HG03175 (cell line): Measurements from ENCODE around the gene SPATS2.
A peak's percentile ranks its signal among the peaks of the same experiment; 100 is the strongest.
"Not testable (repeated sequence)": the region's sequence is repeated elsewhere in the genome, so short reads cannot be mapped to it uniquely, and the experiment has no call there.

ENCODE experiments used
- ATAC-seq: cut with Tn5 transposase; IDR thresholded peaks from one replicate; pipeline ENCODE4 v1.9.1; 2021; ENCODE audit warnings: mild to moderate bottlenecking, moderate library complexity; ENCODE audit not compliant: unreplicated experiment

SPATS2 gene

GRCh38 chr12:49367381-49368239 lies at the start of gene SPATS2:
SPATS2 (plus strand) TSS chr12:49367462; CDS start chr12:49461013, 93,551 bp downstream.
- ATAC-seq: no peak

GRCh38 chr12:49320411-49321103 lies 46.7 kb upstream of the SPATS2 start:
- not testable (repeated sequence) for ATAC-seq

GRCh38 chr12:49322367-49322707 lies 44.9 kb upstream of the SPATS2 start:
- ATAC-seq: no peak

GRCh38 chr12:49322708-49323523 lies 44.3 kb upstream of the SPATS2 start, which contains the start of gene TROAP:
TROAP (plus strand) TSS chr12:49323255; CDS start chr12:49323609, 354 bp downstream.
- peak; percentile 99 for ATAC-seq

GRCh38 chr12:49323524-49324097 lies 43.7 kb upstream of the SPATS2 start:
- ATAC-seq: no peak

GRCh38 chr12:49325606-49326005 lies 41.7 kb upstream of the SPATS2 start:
- no peak for ATAC-seq

- ATAC-seq: no peak
Measured at GRCh38 chr12:49327368-49327767, 39.9 kb upstream of the SPATS2 start.

GRCh38 chr12:49327887-49328286 lies 39.4 kb upstream of the SPATS2 start:
- ATAC-seq: no peak

GRCh38 chr12:49328816-49329215 lies 38.4 kb upstream of the SPATS2 start:
- no peak for ATAC-seq

- ATAC-seq: no peak
Measured at GRCh38 chr12:49330032-49330619, 37.1 kb upstream of the SPATS2 start.

GRCh38 chr12:49330631-49331379 lies 36.5 kb upstream of the SPATS2 start:
- no peak for ATAC-seq

- ATAC-seq: no peak
Measured at GRCh38 chr12:49331380-49332222, 35.7 kb upstream of the SPATS2 start.

- ATAC-seq: no peak
Measured at GRCh38 chr12:49332441-49332861, 34.8 kb upstream of the SPATS2 start.

- ATAC-seq: no peak
Measured at GRCh38 chr12:49332891-49333371, 34.3 kb upstream of the SPATS2 start.

- not testable (repeated sequence) for ATAC-seq
Measured at GRCh38 chr12:49333778-49334177, 33.5 kb upstream of the SPATS2 start.

- no peak for ATAC-seq
Measured at GRCh38 chr12:49334226-49334625, 33.0 kb upstream of the SPATS2 start.

- ATAC-seq: no peak
Measured at GRCh38 chr12:49334681-49335080, 32.6 kb upstream of the SPATS2 start.

- no peak for ATAC-seq
Measured at GRCh38 chr12:49335118-49335954, 31.9 kb upstream of the SPATS2 start.
